Activated CD4-positive, alpha-beta T cell treated with anti-CD3 and anti-CD28 coated beads, Interleukin-2, amount 50 U/mL, for 48 hours (primary cell): Measurements from ENCODE around the gene PDGFC.
"Not testable (repeated sequence)": the region's sequence is repeated elsewhere in the genome, so short reads cannot be mapped to it uniquely, and the experiment has no call there.

Experiments used
- DNase-seq, 2 experiments: peaks; one replicate each; pipeline ENCODE4 v3.0.0-alpha.2; 2020

The PDGFC gene

GRCh38 chr4:156949373-156949814 lies 22.2 kb downstream of the PDGFC start:
- no peak for DNase-seq

DNA sequence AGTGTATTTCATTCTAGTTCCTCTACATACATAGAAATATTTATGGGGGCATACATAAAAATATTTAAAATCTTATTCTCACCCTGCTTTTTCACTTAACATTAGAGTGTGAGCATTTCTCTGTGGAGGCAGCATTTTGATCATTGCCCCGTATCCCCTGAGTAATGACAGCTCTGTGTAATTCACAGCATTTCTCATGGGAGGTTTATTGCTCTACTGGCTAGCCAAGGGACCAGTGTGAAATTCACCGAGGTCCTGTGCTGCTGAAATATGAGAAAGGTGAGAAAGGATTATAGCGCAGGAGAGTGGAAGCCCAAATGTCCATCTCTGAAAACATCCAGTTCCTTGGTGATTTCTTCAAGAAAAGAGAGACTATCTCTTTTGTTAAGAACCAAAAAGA lies 22.9 kb downstream of the PDGFC start:
- no peak for DNase-seq

- no peak for DNase-seq
Measured at GRCh38 chr4:156948133-156948532, 23.5 kb downstream of the PDGFC start.

DNA sequence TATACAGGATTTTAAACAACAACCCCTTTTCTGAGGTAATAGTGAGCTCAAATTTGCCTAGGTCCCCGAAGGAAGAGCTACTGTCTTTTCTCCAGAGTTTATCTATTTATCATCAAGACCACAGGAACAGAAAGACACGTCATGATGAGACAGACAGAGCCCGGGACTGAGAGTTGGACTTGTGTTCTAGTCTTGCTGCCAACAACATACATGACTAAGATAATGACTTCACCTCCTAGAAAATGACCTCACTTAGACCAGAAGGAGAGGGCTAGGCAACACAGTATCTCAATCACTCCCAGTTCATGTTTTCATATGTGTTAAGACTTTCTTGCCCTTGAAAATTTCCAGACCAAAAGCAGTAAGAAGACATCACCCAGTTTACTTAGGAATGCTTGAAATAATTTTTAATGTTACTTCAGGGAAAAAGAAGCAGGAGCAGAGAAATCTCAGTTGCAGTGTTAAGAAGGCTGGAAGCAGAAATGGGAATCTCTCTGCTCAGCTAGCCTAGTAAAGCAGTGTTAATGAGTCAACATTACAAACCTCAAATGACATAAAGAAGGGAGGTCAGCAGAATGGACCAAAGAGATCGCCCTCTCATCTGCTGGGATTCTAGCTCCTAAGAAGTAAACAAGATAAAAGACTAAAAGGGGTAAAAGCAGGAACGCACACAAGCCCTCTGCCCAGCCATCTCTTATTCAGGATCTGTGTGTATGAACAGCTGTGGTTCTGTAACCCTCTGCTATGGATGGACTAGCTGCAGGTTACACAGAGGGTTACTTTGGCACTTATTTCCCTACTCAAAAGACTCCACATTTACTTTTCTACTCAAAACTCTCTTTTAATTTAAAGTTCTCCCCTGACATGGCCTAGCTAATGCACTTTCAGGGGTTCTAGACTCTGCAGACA lies 24.8 kb downstream of the PDGFC start:
- no peak for DNase-seq

GRCh38 chr4:156945532-156945931 lies 26.1 kb downstream of the PDGFC start:
- DNase-seq = no peak

- no peak for DNase-seq
Measured at GRCh38 chr4:156942991-156943390, 28.6 kb downstream of the PDGFC start.

- no peak for DNase-seq
Measured at GRCh38 chr4:156941940-156942548, 29.6 kb downstream of the PDGFC start.

- DNase-seq = no peak
Measured at GRCh38 chr4:156939801-156940200, 31.8 kb downstream of the PDGFC start.

DNA sequence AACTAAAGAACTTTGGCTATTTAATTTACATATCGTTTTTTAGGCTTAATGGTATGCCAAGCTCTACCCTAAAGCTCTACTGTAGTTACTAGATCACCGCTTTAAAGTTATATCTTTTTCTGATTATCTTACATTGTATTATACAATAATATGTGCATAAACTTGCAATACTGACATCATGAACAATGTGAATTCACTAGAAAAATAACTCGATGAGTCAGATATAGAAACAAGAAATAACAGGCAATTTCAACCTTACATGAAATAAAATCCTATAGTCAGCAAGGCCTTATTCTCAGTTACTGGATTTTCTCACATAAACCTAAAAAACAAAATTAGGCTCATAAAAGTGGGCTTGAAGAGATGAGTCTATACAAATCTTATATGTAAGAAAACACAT lies 32.5 kb downstream of the PDGFC start:
- DNase-seq = no peak

DNA sequence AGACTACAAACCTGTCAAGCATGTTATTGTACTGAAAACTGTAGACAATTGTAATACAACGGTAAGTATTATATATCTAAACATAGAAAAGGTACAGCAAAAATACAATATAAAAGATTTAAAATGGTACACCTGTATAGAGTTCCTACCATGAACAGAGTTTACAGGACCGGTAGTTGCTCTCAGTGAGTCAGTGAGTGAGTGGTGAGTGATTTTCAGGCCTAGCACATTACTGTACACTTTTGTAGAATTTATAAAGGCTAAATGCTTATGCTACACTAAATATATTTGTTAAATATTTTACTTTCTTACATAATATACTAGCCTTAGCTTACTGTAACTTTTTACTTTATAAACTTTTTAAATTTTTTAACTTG lies 37.4 kb downstream of the PDGFC start:
- no peak for DNase-seq

DNA sequence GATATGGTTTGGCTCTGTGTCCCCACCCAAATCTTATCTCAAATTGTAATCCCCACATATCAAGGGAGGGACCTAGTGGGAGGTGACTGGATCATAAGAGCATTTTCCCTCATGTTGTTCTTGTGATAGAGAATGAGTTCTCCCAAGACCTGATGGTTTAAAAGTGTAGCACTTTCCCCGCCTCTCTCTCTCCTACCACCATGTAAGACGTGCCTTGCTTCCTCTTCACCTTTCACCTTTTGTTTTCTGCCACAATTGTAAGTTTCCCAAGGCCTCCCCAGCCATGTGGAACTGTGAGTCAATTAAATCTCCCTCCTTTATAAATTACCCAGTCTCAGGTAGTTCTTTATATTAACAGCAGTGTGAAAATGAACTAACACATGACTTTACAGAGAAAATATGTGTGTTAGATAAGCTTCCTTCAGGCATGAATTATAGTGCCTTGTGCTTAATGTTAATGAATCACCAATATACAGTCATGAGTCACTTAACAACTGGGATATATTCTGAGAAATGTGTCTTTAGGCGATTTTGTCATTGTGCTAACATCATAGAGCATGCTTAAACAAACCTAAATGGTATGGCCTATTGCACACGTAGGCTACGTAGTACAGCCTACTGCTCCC lies 37.9 kb downstream of the PDGFC start:
- DNase-seq = no peak

GRCh38 chr4:156932360-156932759 lies 39.2 kb downstream of the PDGFC start:
- DNase-seq = not testable (repeated sequence)

- DNase-seq = no peak
Measured at GRCh38 chr4:156931267-156931666, 40.3 kb downstream of the PDGFC start.

DNA sequence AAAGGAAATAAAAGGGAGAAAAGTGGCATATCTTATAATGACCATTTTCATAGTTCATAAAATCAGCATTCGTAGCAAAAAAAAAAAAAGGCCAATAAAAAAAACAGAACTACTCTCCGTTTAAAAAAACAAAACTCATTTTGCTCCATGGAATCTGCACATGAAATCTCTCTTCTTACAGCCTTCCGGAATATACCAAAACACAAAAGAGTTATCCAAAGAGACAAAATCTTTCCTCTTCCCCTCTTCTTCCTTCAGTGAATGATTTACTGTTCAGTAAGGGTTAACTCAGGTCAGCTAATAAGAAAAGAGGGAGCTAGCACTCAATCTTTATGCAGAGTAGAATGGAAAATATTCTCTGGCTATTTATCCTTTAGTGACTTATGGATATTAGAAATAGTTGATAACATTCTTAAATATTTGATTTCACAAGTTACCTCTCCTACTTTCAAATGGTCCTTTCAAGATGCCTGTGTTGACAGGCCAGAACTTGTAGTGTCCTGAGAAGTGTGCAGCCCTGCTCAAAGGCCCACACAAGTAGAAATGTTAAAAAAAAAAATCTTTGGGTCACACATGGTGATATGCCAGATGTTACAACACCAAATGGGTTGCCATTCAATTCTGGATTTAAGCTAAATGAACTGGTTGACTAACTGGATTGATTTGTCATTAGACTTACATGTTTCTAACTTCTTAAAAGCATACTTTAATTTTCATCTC lies 42.1 kb downstream of the PDGFC start:
- no peak for DNase-seq

- DNase-seq = no peak
Measured at GRCh38 chr4:156924774-156925315, 46.8 kb downstream of the PDGFC start.

- DNase-seq = no peak
Measured at GRCh38 chr4:156923525-156923924, 48.1 kb downstream of the PDGFC start.

GRCh38 chr4:156915221-156915620 lies 56.4 kb downstream of the PDGFC start:
- no peak for DNase-seq

- no peak for DNase-seq
Measured at GRCh38 chr4:156913234-156913633, 58.4 kb downstream of the PDGFC start.

- no peak for DNase-seq
Measured at GRCh38 chr4:156909010-156909409, 62.6 kb downstream of the PDGFC start.

- DNase-seq = no peak
Measured at GRCh38 chr4:156906325-156906724, 65.3 kb downstream of the PDGFC start.

GRCh38 chr4:156901871-156902270 lies 69.7 kb downstream of the PDGFC start:
- DNase-seq = no peak

DNA sequence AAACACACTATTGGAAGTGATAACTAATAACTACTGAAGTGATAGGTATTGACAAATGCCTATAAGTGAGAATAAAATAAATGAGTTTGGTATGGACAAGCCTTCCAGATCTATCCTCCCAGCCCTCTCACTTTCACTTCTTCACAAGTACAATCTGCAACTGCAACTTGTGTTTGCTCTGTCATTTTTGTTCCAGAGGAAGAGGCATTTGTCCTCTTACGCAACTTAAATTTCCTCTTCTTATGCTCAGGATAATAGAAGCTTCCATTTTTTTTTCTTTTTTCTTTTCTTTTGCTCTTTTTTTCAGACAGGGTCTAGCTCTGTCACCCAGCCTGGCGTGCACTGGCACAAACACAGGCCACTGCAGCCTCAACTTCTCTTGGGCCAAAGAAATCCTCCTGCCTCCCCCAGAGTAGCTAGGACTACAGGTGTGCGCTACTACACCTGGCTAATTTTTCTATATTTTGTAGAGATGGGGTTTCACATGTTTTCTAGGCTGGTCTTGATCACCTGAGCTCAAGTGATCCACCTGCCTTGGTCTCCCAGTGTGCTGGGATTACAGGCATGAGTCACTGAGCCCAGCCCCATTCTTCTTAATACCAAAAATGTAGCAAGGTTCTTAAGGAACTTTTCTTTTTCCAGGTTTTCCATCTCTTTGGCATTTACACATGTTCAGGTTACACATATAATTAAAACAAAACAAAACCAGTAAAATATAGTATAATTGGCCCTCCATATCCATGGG lies 73.1 kb downstream of the PDGFC start:
- no peak for DNase-seq
